AML-193 (cell line): ENCODE results near the gene KMT2C.
"Not testable (repeated sequence)": the region's sequence is repeated elsewhere in the genome, so short reads cannot be mapped to it uniquely, and the experiment has no call there.

Experiments
- DNase-seq, 2 experiments: peaks; one replicate each; lab custom pipeline; 2025; lab: John Stamatoyannopoulos, UW

Gene KMT2C

GRCh38 chr7:152307902-152308301 lies 127.9 kb downstream of the KMT2C start:
- no peak for DNase-seq

- not testable (repeated sequence) for DNase-seq
Observed at GRCh38 chr7:152299542-152300143, 136.2 kb downstream of the KMT2C start.

DNA sequence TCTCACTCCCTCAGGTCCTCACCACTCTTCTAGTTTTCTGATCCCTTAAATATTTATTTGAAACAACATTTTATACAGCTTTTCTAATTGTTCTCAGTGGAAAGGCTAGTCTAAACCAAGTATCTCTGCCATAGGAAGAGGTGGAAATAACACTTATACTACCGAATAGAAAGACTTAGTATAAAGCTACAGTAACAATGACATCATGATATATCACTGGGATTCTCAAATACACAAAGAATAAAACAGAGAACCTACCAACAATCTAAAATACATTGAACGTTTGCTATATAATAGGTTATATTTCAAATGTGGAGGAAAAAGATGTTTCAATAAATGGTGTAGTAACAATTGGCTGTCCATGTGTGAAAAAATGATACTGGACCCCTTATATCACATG lies 142.9 kb downstream of the KMT2C start:
- no peak for DNase-seq

DNA sequence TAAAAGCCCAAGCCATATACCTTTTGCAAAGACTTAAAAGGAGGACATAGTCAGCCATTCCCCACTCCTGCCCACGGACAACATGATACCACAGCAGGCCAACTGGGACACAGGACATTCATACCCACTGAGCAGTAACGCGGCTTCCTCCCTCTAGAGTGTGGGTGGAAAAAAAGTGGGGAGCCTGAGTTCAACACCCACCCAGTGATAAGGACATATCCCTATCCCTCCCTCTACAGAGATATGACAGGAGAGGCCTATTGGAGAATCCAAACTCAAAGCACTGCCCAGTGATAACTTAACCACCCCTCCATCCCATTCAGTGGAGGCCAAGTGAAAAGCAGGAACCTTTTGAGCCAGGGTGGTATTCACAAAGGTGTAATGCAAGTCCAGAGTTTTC lies 148.8 kb downstream of the KMT2C start:
- DNase-seq: not testable (repeated sequence)

GRCh38 chr7:152286219-152286618 lies 149.6 kb downstream of the KMT2C start:
- DNase-seq: not testable (repeated sequence)

DNA sequence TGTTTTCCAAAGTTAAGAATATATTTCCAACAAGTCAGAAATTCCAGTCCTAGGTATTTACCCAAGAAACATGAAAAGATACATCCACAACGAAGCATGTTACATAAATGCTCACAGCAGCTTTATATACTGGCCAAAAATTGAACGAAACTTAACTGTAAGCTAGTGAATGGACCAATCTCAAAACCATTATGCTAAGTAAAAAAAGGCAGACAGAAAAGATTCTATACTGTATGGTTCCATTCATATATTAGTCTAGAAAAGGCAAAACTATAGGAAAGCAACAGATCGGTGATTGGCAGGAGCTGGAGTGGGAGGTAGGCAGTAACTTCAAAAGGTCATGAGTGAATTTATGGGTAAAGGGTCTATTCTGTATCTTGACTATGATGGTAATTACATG lies 150.8 kb downstream of the KMT2C start:
- DNase-seq: not testable (repeated sequence)

GRCh38 chr7:152277687-152278086 lies 158.1 kb downstream of the KMT2C start:
- not testable (repeated sequence) for DNase-seq

DNA sequence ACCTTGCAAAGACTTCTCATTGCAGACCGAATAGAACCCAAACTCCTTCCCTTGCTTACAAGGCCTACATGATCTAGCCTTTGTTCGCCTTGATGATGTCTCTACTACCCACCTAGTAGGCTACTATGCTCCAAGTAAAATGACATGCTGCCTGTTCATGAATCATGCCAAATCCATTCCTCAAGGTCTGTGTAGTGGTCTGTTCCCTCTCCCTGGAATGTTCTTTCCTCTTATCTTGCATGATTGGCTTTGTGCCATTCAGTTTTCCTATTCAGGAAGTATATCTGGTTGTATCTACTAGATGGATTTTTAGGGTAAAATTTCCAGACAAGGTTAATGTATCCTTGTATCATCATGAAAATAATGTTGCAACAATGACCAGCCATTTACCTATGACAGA lies 165.4 kb downstream of the KMT2C start:
- DNase-seq: not testable (repeated sequence)

GRCh38 chr7:152266859-152267258 lies 168.9 kb downstream of the KMT2C start:
- not testable (repeated sequence) for DNase-seq

- DNase-seq: not testable (repeated sequence)
Observed at GRCh38 chr7:152264915-152265314, 170.9 kb downstream of the KMT2C start.

- not testable (repeated sequence) for DNase-seq
Observed at GRCh38 chr7:152262146-152262545, 173.7 kb downstream of the KMT2C start.

DNA sequence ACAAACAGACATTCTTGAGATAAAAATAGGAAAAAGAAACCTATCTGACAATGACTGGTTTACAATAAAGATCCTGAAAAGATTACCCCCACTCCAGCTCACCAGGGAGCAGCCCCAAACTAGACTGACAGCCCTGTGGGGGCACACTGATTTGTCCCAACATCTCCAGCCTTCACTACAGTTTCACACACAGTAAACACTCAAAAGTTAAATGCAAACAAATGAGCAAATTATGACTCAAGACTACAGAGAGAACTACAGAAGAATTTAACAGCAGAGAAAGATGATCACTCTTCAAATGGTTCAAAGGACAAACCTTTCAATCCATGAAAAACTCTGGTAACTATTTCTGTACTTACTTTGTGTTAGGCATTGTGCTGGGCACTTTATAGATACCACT lies 176.2 kb downstream of the KMT2C start:
- DNase-seq: not testable (repeated sequence)

- DNase-seq: not testable (repeated sequence)
Observed at GRCh38 chr7:152247851-152248250, 188.0 kb downstream of the KMT2C start.

DNA sequence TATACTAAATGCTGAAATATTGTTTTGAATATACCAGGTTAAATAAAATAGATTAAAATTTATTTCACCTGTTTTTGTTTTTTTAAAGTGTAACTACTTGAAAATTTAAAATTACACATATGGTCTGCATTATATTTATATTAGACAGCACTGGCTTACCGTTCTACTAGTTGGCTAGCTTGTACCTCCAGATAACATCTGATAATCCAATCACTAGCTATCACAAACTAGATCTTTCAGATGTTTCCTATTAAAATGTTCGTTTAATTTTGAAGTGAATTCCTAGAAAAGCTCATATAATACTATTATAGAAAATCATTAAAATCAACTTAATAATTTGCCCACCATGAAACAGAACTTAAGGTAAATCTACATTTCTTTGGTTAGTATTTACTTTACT lies 190.4 kb downstream of the KMT2C start:
- not testable (repeated sequence) for DNase-seq

DNA sequence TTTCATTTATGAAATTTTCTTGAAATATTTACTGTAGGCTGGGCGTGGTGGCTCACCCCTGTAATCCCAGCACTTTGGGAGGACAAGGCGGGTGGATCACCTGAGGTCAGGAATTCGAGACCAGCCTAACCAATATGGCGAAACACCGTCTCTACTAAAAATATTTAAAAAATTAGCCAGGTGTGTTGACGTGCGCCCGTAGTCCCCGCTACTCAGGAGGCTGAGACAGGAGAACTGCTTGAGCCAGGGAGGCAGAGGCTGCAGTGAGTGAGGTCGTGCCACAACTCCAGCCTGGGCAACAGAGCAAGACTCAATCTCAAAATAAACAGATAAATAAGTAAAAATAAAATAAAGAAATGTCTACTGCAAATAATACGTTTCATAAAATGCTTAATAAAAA lies 192.3 kb downstream of the KMT2C start:
- DNase-seq: not testable (repeated sequence)

DNA sequence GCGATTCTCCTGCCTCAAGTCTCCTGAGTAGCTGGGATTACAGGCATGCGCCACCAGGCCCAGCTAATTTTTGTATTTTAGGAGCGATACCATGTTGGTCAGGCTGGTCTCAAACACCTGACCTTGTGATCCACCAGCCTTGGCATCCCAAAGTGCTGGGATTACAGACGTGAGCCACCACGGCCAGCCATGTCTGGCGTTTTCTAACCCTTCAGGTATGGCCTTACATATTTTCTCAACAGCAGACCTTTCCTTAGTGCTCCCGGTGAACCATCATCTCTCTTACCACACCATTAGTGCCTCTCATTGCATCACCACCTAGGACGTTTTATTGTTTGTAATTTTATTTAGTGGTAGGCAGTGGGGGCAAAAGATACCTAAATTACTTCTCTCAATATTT lies 194.5 kb downstream of the KMT2C start:
- not testable (repeated sequence) for DNase-seq

GRCh38 chr7:152236306-152236705 lies 199.5 kb downstream of the KMT2C start:
- not testable (repeated sequence) for DNase-seq

- DNase-seq: not testable (repeated sequence)
Observed at GRCh38 chr7:152234421-152234820, 201.4 kb downstream of the KMT2C start.

GRCh38 chr7:152231089-152231488 lies 204.7 kb downstream of the KMT2C start:
- DNase-seq: no peak

DNA sequence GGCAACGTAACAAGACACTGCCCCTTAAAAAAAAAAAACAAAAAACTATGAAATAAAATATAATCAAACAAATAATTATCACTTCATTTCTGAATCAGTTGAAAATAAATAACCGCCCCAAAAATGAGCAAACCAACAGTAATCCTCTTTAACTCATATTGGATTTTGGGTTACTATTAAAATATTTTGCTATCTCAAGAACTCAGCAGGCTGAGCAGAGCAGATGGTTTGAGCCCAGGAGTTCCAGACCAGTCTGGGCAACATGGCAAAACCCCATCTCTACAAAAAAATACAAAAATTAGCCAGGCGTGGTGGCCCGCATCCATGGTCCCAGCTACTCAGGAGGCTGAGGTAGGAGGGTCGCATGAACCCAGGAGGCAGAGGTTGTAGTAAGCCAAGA lies 216.2 kb downstream of the KMT2C start:
- DNase-seq: not testable (repeated sequence)

DNA sequence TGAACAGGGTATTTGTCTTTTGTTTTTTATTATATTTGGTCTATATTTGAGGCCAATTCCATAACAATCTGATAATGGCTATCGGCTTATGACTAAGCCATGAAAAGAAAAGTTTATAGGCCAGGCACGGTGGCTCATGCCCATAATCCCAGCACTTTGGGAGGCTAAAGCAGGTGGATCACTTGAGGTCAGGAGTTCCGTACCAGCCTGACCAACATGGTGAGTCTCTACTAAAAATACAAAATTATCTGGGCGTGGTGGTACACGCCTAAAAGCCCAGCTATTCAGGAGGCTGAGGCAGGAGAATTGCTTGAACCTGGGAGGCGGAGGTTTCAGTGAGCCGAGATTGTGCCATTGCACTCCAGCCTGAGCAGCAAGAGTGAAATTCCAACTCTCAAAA lies 227.0 kb downstream of the KMT2C start:
- not testable (repeated sequence) for DNase-seq

DNA sequence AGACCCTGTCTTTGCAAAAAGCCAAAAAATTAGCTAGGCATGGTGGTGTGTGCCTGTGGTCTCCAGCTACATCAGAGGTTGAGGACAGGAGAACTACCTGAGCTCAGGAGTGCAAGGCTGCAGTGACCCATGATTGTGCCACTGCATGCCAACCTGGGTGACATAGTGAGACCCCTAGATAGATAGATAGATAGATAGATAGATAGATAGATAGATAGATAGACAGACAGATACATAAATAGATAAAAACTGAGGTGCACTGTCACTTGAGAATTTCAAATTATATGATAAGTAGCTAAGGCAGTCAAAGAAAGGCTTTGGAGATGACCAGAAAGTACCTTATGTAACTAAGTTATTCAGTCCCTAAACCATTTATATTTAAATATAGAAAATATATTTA lies 231.4 kb downstream of the KMT2C start:
- not testable (repeated sequence) for DNase-seq

- DNase-seq: no peak
Observed at GRCh38 chr7:152203095-152203494, 232.7 kb downstream of the KMT2C start.

- no peak for DNase-seq
Observed at GRCh38 chr7:152202056-152202455, 233.7 kb downstream of the KMT2C start.
